ENCODE measurements around the gene CSF1R. TPM values are rescaled to one million over a fixed set of nuclear protein-coding genes. Genes with fewer than 3 reads are reported as not detected.

The CSF1R gene
- total and polyA plus RNA-seq, 2 of the 4 experiments (the other 2 are of a cell fraction): 0.14 to 0.36 TPM

GRCh38 chr5:150017226-150018005 is 68.9 kb downstream of the CSF1R start:
- H4K8ac ChIP-seq (ENCODE audit: low read depth in 2 of 2, low read length in 2 of 2): 0 out of 4 replicates have a peak overlapping the region, but pooled peaks of 1 of the 2 experiments have one; percentile 38
- H4K5ac ChIP-seq (ENCODE audit: low read depth, low read length): no peak overlapping the region
- H3K36me3 ChIP-seq (ENCODE audit: control insufficient read depth, insufficient read depth, low read length): peaks cover 36% of the 10 kb centered on the region
- no peaks in the 10 kb centered on the region for H3K27me3 ChIP-seq (ENCODE audit: control insufficient read depth, insufficient read depth, low read length)
- peaks cover 8% of the 10 kb centered on the region for H3K4me1 ChIP-seq (ENCODE audit: control insufficient read depth, insufficient read depth, low read length)
- no peak overlapping the region for H3K27ac ChIP-seq (ENCODE audit: insufficient read depth, low read length)
- H3K18ac ChIP-seq (ENCODE audit: low read depth, low read length): no peak overlapping the region
- peaks cover 5% of the 10 kb centered on the region for H3K9me1 ChIP-seq (ENCODE audit: insufficient read depth, low read length)
- no CpG with 5 or more reads among the region's 6 CpGs for WGBS, 2 experiments (ENCODE audit: extremely low coverage in 2 of 2, insufficient read length in 1 of 2)
- no peak overlapping the region for H2BK120ac ChIP-seq (ENCODE audit: low read depth, low read length)
- dilution Hi-C loops (cut with HindIII; ENCODE audit: low sequenced_read_pairs, unreplicated experiment) (no loop called here), in situ Hi-C loops (cut with MboI; ENCODE audit: low sequenced_read_pairs) (no loop called here), intact Hi-C loops (cut with micrococcal nuclease) (no loop called here)
- H4K91ac ChIP-seq (ENCODE audit: insufficient read depth, low read depth, low read length): no peak overlapping the region
- CTCF ChIA-PET: interaction anchor here (1.0 kb wide), 1 partner anchor 183 kb away, joined by 3 read pairs; no protein-coding TSS in a partner anchor
- H2AK9ac ChIP-seq (replicated peaks; ENCODE audit: low read depth, low read length, poor library complexity): no peak overlapping the region
- peak overlapping the region; percentile 77 for H3K14ac ChIP-seq (replicated peaks; ENCODE audit: low read depth, low read length)
- peaks cover 29 to 41% of the 10 kb centered on the region in 2 experiments for H3K79me1 ChIP-seq (ENCODE audit: low read depth in 1 of 2, low read length in 2 of 2)
- H3K4ac ChIP-seq (ENCODE audit: low read depth, low read length): 0 out of 2 replicates have a peak overlapping the region, but pooled peaks have one; percentile 5
- peaks cover 3% of the 10 kb centered on the region; the same call in 1 of the 2 replicates for H4K20me1 ChIP-seq (ENCODE audit: insufficient read depth, low read length)
- BruUV-seq (replicated peaks): no TSS peak
- no peak overlapping the region for H3K4me3 ChIP-seq (ENCODE audit: insufficient read depth, low read depth, low read length)
- ATAC-seq (ENCODE audit: low read depth) (peak; percentile 49), DNase-seq (peak; percentile 66)
- H2BK20ac ChIP-seq (ENCODE audit: low read depth, low read length): no peak overlapping the region
- H2BK5ac ChIP-seq (ENCODE audit: low read depth, low read length, poor library complexity, severe bottlenecking): no peak overlapping the region
- H2AK5ac ChIP-seq (ENCODE audit: low read depth, low read length): peak overlapping the region; percentile 27; the same call in 1 of the 2 replicates
- H2BK15ac ChIP-seq (ENCODE audit: low read depth, low read length): no peak overlapping the region
- no peak overlapping the region for H3K4me2 ChIP-seq (ENCODE audit: low read depth, low read length)
- H3K23ac ChIP-seq (ENCODE audit: low read depth, low read length): peak overlapping the region; percentile 45; the same call in 1 of the 2 replicates
- no peak overlapping the region for H2AFZ ChIP-seq (replicated peaks; ENCODE audit: low read length, poor library complexity)
- POLR2A ChIA-PET (ENCODE audit: unreplicated experiment): no interaction called here
- H3K9ac ChIP-seq (ENCODE audit: low read depth, low read length): no peak overlapping the region
- peaks cover 13% of the 10 kb centered on the region for H3K9me3 ChIP-seq (ENCODE audit: control insufficient read depth, insufficient read depth, low read length)
- H3K56ac ChIP-seq (ENCODE audit: extremely low read depth, insufficient read depth, low read length): no peak overlapping the region
- TF ChIP-seq RAD21 (IDR thresholded peaks at IDR 0.05; ENCODE audit: low read length): no peak
- no peak for TF ChIP-seq RFX5 (IDR thresholded peaks at IDR 0.05; ENCODE audit: low read depth, low read length)
- no peak for TF ChIP-seq BHLHE40 (IDR thresholded peaks at IDR 0.05; ENCODE audit: low read depth, low read length)
- no peak for TF ChIP-seq CTCF (conservative IDR thresholded peaks at IDR 0.05; ENCODE audit: low read depth, low read length)
- TF ChIP-seq CHD1 (IDR thresholded peaks at IDR 0.05; ENCODE audit: low read depth, low read length): no peak
- TF ChIP-seq MAFK (IDR thresholded peaks at IDR 0.05; ENCODE audit: low read depth, low read length): no peak
- TF ChIP-seq POLR2A (IDR thresholded peaks at IDR 0.05; ENCODE audit: low read depth, low read length): no peak
- TF ChIP-seq FOS (IDR thresholded peaks at IDR 0.05; ENCODE audit: low read depth, low read length): no peak
- TF ChIP-seq USF2 (IDR thresholded peaks at IDR 0.05; ENCODE audit: low read depth, low read length): no peak
- TF ChIP-seq CEBPB (IDR thresholded peaks at IDR 0.05; ENCODE audit: low read depth, low read length): no peak
- no peak for TF ChIP-seq RCOR1 (IDR thresholded peaks at IDR 0.05; ENCODE audit: insufficient replicate concordance, low read length)
- TF ChIP-seq NFE2L2 (IDR thresholded peaks at IDR 0.05; ENCODE audit: low read depth, low read length): no peak
- TF ChIP-seq SMC3 (IDR thresholded peaks at IDR 0.05; ENCODE audit: low read depth, low read length): no peak
- TF ChIP-seq MXI1 (IDR thresholded peaks at IDR 0.05; ENCODE audit: borderline replicate concordance, low read depth, low read length): no peak
- TF ChIP-seq MAZ (IDR thresholded peaks at IDR 0.05; ENCODE audit: borderline replicate concordance, low read depth, low read length): no peak
